GM12878 (cell line): ENCODE measurements around the gene BRSK2. TPM values are rescaled to one million over a fixed set of nuclear protein-coding genes. Genes with fewer than 3 reads are reported as not detected.

ENCODE experiments used
- ATAC-seq: fragments of 200-7000 bp; cut with Tn5 transposase; 3 replicates; pipeline ENCODE4 v1.9.1; 2020; ENCODE audit warnings: mild to moderate bottlenecking, moderate library complexity
- BruUV-seq: library from RNA; stranded (reverse); fragments of 400-500 nt; replicated peaks from 2 replicates; lab custom pipeline; 2021; lab: Mats Ljungman, UMichigan
- CTCF ChIA-PET: fragments of 300-600 bp; sonication (Branson Sonifier 250); formaldehyde crosslinking; extraction: SDS; loops from one replicate; lab custom pipeline; 2021; ENCODE audit warnings: inconsistent platforms; lab: Yijun Ruan, JAX
- POLR2A ChIA-PET: fragments of 350-600 bp; formaldehyde crosslinking; extraction: SDS; loops from one replicate; lab custom pipeline; 2021; ENCODE audit warnings: inconsistent platforms; lab: Charles Lee
- RAD21 ChIA-PET: fragments of 300-600 bp; sonication (Branson Sonifier 250); formaldehyde crosslinking; loops from one replicate; lab custom pipeline; 2023; ENCODE audit warnings: antibody characterized with exemption; ENCODE audit not compliant: unreplicated experiment; lab: Charles Lee
- SMC1A ChIA-PET: fragments of 300-600 bp; sonication (Branson Sonifier 250); formaldehyde crosslinking; loops from one replicate; lab custom pipeline; 2023; ENCODE audit not compliant: unreplicated experiment, uncharacterized antibody; lab: Charles Lee
- DNase-seq: peaks from one replicate; pipeline ENCODE4 v3.0.0-alpha.2; 2011; ENCODE audit warnings: low read depth, low spot score
- FAIRE-seq: peaks from 3 replicates; lab custom pipeline; 2011; peaks lifted over from hg19 to GRCh38; lab: Jason Lieb, UNC
- H2AFZ ChIP-seq: 2 replicates; pipeline ENCODE4 v1.6.0; 2011; ENCODE audit warnings: low read depth, low read length, control low read depth; ENCODE audit not compliant: control insufficient read depth
- H3K27ac ChIP-seq: 2 replicates; pipeline ENCODE4 v1.5.1; 2011; ENCODE audit warnings: control low read depth; ENCODE audit not compliant: control insufficient read depth, insufficient read depth
- H3K27me3 ChIP-seq, 2 experiments: replicated peaks in 1 of 2; 2 replicates each; pipeline versions ENCODE4 v1.6.0 to v1.6.1; 2011; ENCODE audit warnings: low read length in 1 of 2; ENCODE audit not compliant: control insufficient read depth in 2 of 2, insufficient read depth in 2 of 2
- H3K36me3 ChIP-seq, 2 experiments: 2 replicates each; pipeline ENCODE4 v1.5.1; 2011; ENCODE audit warnings: low read length in 1 of 2; ENCODE audit not compliant: control insufficient read depth in 2 of 2, insufficient read depth in 2 of 2
- H3K4me1 ChIP-seq: 2 replicates; pipeline ENCODE4 v1.6.1; 2011; ENCODE audit warnings: mild to moderate bottlenecking, low read length, moderate library complexity, mixed read lengths; ENCODE audit not compliant: control insufficient read depth, insufficient read depth
- H3K4me2 ChIP-seq: 2 replicates; pipeline ENCODE4 v1.6.0; 2011; ENCODE audit warnings: control low read depth; ENCODE audit not compliant: control insufficient read depth, insufficient read depth
- H3K4me3 ChIP-seq: fragments of 200-600 bp; sonication (generic); 2 replicates; pipeline ENCODE4 v1.5.1; 2016
- H3K79me2 ChIP-seq: 2 replicates; pipeline ENCODE4 v1.6.0; 2011; ENCODE audit warnings: low read length; ENCODE audit not compliant: control insufficient read depth, insufficient read depth
- H3K9ac ChIP-seq: 2 replicates; pipeline ENCODE4 v1.8.0; 2011; ENCODE audit warnings: low read length, control low read depth, mixed read lengths; ENCODE audit not compliant: control insufficient read depth, insufficient read depth
- H3K9me3 ChIP-seq: replicated peaks from 3 replicates; pipeline ENCODE4 v1.5.1; 2011; ENCODE audit warnings: mild to moderate bottlenecking, low read length; ENCODE audit not compliant: control insufficient read depth, insufficient read depth
- H4K20me1 ChIP-seq: 2 replicates; pipeline ENCODE4 v1.6.0; 2011; ENCODE audit not compliant: control insufficient read depth, insufficient read depth
- E2F4 ChIP-seq: IDR thresholded peaks from 2 replicates; pipeline ENCODE4 v1.6.1; 2012; ENCODE audit warnings: low read depth, low read length, improper control_type of control experiment
- EP300 ChIP-seq, 2 experiments: fragments of 150-350 bp in 1 of 2; IDR thresholded peaks; 2 replicates each; pipeline ENCODE4 v1.6.1; 2011 to 2012; ENCODE audit warnings: low read depth in 2 of 2, low read length in 2 of 2, borderline replicate concordance in 1 of 2, improper control_type of control experiment in 1 of 2, inconsistent platforms in 1 of 2; ENCODE audit not compliant: control insufficient read depth in 1 of 2
- KLF5 ChIP-seq: fragments of 450-650 bp; IDR thresholded peaks from 2 replicates; pipeline ENCODE4 v1.6.1; 2014; ENCODE audit warnings: mild to moderate bottlenecking; ENCODE audit not compliant: partially characterized antibody
- SIX5 ChIP-seq: IDR thresholded peaks from 2 replicates; pipeline ENCODE4 v1.6.1; 2011; ENCODE audit warnings: mild to moderate bottlenecking, low read depth, low read length, moderate library complexity; ENCODE audit not compliant: severe bottlenecking
- USF2 ChIP-seq: IDR thresholded peaks from 2 replicates; pipeline ENCODE4 v1.6.1; 2011; ENCODE audit warnings: low read depth, low read length, improper control_type of control experiment, borderline replicate concordance
- WGBS: methylation state at CpG from one replicate; pipeline ENCODE4 v1.1.6; 2016; ENCODE audit warnings: low lambda C conversion rate; ENCODE audit not compliant: insufficient replicate concordance, insufficient coverage; ENCODE audit errors: missing lambda C conversion rate; 5-methylcytosine and 5-hydroxymethylcytosine counted together
- in situ Hi-C: fragments of 300-500 bp; cut with MboI; formaldehyde crosslinking; loops from 9 replicates; pipeline ENCODE4 v1.14.3; 2018; ENCODE audit warnings: mixed read lengths
- intact Hi-C: fragments of 100-400 bp; cut with micrococcal nuclease; formaldehyde crosslinking; loops from one replicate; pipeline ENCODE4 v1.14.2; 2022; ENCODE audit not compliant: unreplicated experiment
- polyA plus RNA-seq, 11 experiments: library from polyadenylated mRNA; depleted of rRNA in 4 of 11; unstranded in 6 of 11; stranded (reverse) in 5 of 11; fragments of >200 nt; fragmentation: Nextera tagmentation in 4 of 11; fragmentation: Illumina TruSeq in 1 of 11; extraction: Ambion mirVana in 4 of 11; extraction: Trizol in 1 of 11; gene quantifications; 1 replicate in 1 of 11; 2 replicates in 10 of 11; pipeline versions ENCODE4 v1.2.1 to v1.2.3, GENCODE V29; 2011 to 2016; ENCODE audit warnings: inconsistent platforms in 2 of 11, missing spikeins in 2 of 11, low read depth in 1 of 11
- total RNA-seq, 4 experiments: library from RNA; depleted of rRNA in 3 of 4; stranded (reverse); fragments of >200 nt in 3 of 4; fragmentation: Illumina TruSeq in 1 of 4; extraction: Trizol in 1 of 4; gene quantifications; 2 replicates each; pipeline versions ENCODE4 v1.2.1 to v1.2.3, GENCODE V29; 2013 to 2021
- TF ChIP-seq, protein P1 (sequence below): IDR thresholded peaks from 2 replicates; pipeline ENCODE4 v1.6.1; 2012; ENCODE audit warnings: low read depth, low read length, improper control_type of control experiment
- TF ChIP-seq, protein P2 (sequence below): fragments of 450-650 bp; IDR thresholded peaks from 2 replicates; pipeline ENCODE4 v1.6.1; 2017; ENCODE audit warnings: mild to moderate bottlenecking, moderate library complexity

Gene BRSK2
- total and polyA plus RNA-seq, 10 of the 15 experiments (the other 5 are each of a cell fraction or from before 2014, with no cell fraction given), result 0.13 TPM; not detected in 9

- TF ChIP-seq, protein P1, sequence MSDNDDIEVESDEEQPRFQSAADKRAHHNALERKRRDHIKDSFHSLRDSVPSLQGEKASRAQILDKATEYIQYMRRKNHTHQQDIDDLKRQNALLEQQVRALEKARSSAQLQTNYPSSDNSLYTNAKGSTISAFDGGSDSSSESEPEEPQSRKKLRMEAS, result no peak
- TF ChIP-seq, protein P2, sequence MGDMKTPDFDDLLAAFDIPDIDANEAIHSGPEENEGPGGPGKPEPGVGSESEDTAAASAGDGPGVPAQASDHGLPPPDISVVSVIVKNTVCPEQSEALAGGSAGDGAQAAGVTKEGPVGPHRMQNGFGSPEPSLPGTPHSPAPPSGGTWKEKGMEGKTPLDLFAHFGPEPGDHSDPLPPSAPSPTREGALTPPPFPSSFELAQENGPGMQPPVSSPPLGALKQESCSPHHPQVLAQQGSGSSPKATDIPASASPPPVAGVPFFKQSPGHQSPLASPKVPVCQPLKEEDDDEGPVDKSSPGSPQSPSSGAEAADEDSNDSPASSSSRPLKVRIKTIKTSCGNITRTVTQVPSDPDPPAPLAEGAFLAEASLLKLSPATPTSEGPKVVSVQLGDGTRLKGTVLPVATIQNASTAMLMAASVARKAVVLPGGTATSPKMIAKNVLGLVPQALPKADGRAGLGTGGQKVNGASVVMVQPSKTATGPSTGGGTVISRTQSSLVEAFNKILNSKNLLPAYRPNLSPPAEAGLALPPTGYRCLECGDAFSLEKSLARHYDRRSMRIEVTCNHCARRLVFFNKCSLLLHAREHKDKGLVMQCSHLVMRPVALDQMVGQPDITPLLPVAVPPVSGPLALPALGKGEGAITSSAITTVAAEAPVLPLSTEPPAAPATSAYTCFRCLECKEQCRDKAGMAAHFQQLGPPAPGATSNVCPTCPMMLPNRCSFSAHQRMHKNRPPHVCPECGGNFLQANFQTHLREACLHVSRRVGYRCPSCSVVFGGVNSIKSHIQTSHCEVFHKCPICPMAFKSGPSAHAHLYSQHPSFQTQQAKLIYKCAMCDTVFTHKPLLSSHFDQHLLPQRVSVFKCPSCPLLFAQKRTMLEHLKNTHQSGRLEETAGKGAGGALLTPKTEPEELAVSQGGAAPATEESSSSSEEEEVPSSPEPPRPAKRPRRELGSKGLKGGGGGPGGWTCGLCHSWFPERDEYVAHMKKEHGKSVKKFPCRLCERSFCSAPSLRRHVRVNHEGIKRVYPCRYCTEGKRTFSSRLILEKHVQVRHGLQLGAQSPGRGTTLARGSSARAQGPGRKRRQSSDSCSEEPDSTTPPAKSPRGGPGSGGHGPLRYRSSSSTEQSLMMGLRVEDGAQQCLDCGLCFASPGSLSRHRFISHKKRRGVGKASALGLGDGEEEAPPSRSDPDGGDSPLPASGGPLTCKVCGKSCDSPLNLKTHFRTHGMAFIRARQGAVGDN, result no peak
- no peak for TF ChIP-seq USF2
Measured at GRCh38 chr11:1428762-1429316, 39.1 kb downstream of the BRSK2 start (continued).

- no peak overlapping the region for H3K9ac ChIP-seq
- H2AFZ ChIP-seq, result no peak overlapping the region
- in situ Hi-C loops (no loop called here), intact Hi-C loops (no loop called here)
- TF ChIP-seq KLF5, result no peak
- TF ChIP-seq SIX5, result no peak
- no peak for TF ChIP-seq EP300 (IDR thresholded peaks at IDR 0.05; ENCODE audit: borderline replicate concordance in 1 of 2, control insufficient read depth in 1 of 2, low read depth in 2 of 2, low read length in 2 of 2)
- no peak for TF ChIP-seq E2F4
- H3K9me3 ChIP-seq, result no peaks in the 10 kb centered on the region; the same call in 2 of the 3 replicates
- H3K4me2 ChIP-seq, result no peak overlapping the region
- no peaks in the 10 kb centered on the region for H4K20me1 ChIP-seq
- FAIRE-seq (no peak), DNase-seq (no peak), ATAC-seq (no peak)
- no TSS peak for BruUV-seq
- WGBS, result 59% methylated on average over 15 of the region's 15 CpGs
- no peaks in the 10 kb centered on the region for H3K36me3 ChIP-seq
- no peaks in the 10 kb centered on the region for H3K27me3 ChIP-seq
- CTCF ChIA-PET, result no interaction called here
- SMC1A ChIA-PET, result no interaction called here
- POLR2A ChIA-PET, result no interaction called here
- H3K79me2 ChIP-seq, result no peaks in the 10 kb centered on the region
- RAD21 ChIA-PET, result no interaction called here
- H3K4me3 ChIP-seq, result no peak overlapping the region
- H3K27ac ChIP-seq, result no peak overlapping the region
- no peaks in the 10 kb centered on the region for H3K4me1 ChIP-seq
Measured at GRCh38 chr11:1433568-1433967, 43.8 kb downstream of the BRSK2 start.
